ENCODE data around the gene HSD17B8.

Gene HSD17B8

GRCh38 chr6:33236328-33236727 lies 31.9 kb downstream of the HSD17B8 start:
- in situ Hi-C loops (cut with MboI; ENCODE audit: low sequenced_read_pairs), result no loop called here

GRCh38 chr6:33236852-33237251 lies 32.4 kb downstream of the HSD17B8 start:
- in situ Hi-C loops (cut with MboI; ENCODE audit: low sequenced_read_pairs), result no loop called here

GRCh38 chr6:33237741-33238140 lies 33.3 kb downstream of the HSD17B8 start:
- in situ Hi-C loops (cut with MboI; ENCODE audit: low sequenced_read_pairs), result no loop called here

- in situ Hi-C loops (cut with MboI; ENCODE audit: low sequenced_read_pairs), result no loop called here
Observed at GRCh38 chr6:33241968-33242367, 37.5 kb downstream of the HSD17B8 start.

- in situ Hi-C loops (cut with MboI; ENCODE audit: low sequenced_read_pairs), result no loop called here
Observed at GRCh38 chr6:33243476-33243875, 39.0 kb downstream of the HSD17B8 start.

GRCh38 chr6:33247977-33248642 lies 43.7 kb downstream of the HSD17B8 start:
- in situ Hi-C loops (cut with MboI; ENCODE audit: low sequenced_read_pairs), result no loop called here

GRCh38 chr6:33248643-33248931 lies 44.1 kb downstream of the HSD17B8 start:
- in situ Hi-C loops (cut with MboI; ENCODE audit: low sequenced_read_pairs), result no loop called here

GRCh38 chr6:33248932-33249731 lies 44.7 kb downstream of the HSD17B8 start:
- in situ Hi-C loops (cut with MboI; ENCODE audit: low sequenced_read_pairs), result no loop called here

GRCh38 chr6:33249732-33250630 lies 45.5 kb downstream of the HSD17B8 start:
- in situ Hi-C loops (cut with MboI; ENCODE audit: low sequenced_read_pairs), result no loop called here

GRCh38 chr6:33250731-33251130 lies 46.3 kb downstream of the HSD17B8 start:
- in situ Hi-C loops (cut with MboI; ENCODE audit: low sequenced_read_pairs), result no loop called here

GRCh38 chr6:33251395-33252012 lies 47.0 kb downstream of the HSD17B8 start:
- in situ Hi-C loops (cut with MboI; ENCODE audit: low sequenced_read_pairs), result no loop called here

- in situ Hi-C loops (cut with MboI; ENCODE audit: low sequenced_read_pairs), result no loop called here
Observed at GRCh38 chr6:33252759-33253158, 48.3 kb downstream of the HSD17B8 start.

GRCh38 chr6:33254591-33254990 lies 50.1 kb downstream of the HSD17B8 start:
- in situ Hi-C loops (cut with MboI; ENCODE audit: low sequenced_read_pairs), result no loop called here
